NCI-H526 treated with DMSO at 0.1 percent for 48 hours (cell line): ENCODE measurements around the gene GNG12.

Experiments used
- DNase-seq: peaks from one replicate; lab custom pipeline; 2025; lab: John Stamatoyannopoulos, UW

Gene GNG12

DNA sequence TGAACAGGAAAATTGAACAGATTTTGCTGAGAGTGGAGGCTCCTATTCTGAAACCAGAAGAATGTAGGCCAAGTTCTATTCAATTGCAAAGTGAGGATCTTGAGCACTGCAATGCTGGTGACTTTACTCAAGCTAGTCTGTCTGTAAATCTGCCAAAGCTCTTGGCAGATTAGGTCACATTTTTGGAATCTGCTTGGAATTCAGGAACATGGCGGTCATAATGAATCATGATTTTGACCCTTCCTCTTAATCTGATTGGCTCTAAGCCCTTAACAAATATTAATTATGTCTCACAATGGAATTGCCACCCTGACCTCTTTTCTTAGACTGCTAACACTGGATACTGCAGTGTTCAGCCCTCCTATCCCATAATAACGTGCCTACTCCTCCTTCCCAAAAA, 7.2 kb upstream of the GNG12 start:
- no peak for DNase-seq

- DNase-seq = no peak
Measured at GRCh38 chr1:67839826-67840225, 6.6 kb upstream of the GNG12 start.

DNA sequence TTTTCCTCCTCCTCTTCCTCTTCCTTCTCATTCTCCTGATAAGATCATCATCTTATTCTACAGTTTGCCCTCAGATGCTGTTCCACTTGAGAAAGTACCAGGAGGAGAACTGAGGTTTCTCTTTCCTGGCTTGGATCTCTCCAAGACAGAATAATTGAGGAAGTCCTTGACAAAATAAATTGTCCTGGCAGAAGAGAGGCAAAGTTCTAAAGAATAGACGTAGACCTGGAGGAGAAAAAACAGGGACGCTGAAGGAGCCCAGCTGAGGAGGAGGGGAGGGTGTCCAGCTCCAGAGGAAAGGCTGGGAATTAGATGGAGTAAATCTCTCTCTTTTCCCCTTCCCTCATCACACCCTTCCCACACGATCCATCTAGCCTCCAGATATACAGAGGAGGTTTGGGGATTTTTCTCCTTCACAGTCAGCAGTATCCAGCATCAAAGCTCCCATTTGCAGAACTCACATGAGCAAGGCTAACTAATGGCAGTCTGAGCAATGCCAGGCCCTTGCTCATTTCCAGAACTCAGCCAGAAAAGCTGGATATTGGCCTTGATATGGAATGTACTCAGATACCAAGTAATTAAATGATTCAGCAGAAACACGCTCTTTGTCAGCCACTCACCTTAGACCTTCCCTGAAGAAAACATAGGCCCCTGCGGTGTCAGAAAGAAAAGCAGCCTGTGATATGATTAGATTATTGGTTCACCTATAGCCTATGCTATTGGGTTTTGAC, 5.1 kb upstream of the GNG12 start:
- DNase-seq = no peak

DNA sequence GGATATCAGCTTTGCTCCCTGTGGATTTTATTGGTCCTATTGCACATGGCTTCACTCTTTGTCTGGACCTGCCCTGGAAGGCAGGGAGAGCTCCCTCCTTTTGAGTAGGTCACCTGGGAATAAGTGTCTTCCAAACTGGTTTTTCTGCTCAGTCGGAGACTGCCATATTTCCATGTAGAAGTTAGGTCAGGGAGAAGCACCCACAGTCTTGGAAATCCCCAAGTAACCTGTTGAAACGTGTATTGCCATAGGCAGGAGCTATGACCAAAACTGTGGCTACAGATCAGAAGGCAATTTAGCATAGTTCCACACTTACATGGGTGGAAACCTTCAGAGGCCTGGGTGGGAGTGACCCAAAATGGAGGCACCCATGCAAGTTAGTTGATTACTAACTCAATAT, 3.5 kb upstream of the GNG12 start:
- DNase-seq = no peak

DNA sequence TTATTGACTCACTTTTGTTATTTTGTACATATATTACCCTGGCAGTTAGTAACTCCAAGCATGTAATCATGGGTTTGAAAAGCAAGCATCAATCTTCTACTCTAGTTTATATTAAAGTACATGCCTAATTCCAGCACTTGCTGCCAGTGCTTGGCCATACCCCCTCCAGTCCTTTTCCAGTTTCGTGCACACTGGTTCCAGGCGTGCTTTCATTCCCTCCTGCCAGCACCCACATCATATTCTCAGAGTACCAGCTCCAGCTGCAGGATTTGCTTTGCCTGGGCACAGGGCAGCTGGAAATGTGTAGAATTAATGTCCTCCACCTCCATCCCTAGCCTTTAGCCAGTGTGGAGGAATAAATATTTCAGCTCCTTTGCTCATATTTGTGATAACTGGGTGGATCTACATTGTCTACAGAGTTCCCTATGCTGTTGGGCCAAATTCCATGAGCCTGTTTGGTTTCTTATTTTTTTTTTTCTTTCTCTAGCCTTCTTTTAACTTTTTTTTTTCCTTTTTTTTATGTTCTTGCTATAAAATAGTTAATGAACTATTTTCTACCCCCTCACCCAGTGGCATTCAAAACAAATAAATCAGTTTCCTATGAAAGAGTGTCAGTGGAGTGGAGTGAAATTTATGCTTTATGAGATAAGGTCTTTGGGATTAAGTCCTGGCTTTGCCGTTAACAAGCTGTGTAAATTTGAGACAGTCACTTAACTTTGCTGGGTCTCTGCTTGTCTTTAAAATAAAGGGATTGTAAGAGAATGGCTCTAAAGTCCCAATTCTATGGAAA, 2.6 kb upstream of the GNG12 start:
- no peak for DNase-seq

GRCh38 chr1:67834246-67834877, 1.1 kb upstream of the GNG12 start:
- no peak for DNase-seq

DNA sequence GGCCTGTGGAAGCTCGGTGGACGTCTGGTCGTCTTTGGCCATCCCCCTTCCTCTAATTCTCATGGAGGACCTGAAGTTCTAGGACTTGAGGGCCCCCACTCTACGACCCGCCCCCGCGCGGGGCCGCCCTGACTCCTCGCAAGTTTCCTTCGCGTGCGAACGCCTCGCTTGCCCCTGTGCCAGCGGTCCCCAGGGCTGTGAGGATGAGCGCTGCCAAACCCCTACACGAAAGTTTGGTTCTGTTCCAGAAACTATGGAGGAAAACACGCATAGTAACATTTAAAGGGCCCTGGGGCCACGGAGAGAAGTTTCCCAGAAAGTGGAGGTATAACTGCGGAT, 304 bp upstream of the GNG12 start:
- no peak for DNase-seq

- DNase-seq = peak; percentile 15
Measured at GRCh38 chr1:67831850-67832513, 1.3 kb downstream of the GNG12 start.

DNA sequence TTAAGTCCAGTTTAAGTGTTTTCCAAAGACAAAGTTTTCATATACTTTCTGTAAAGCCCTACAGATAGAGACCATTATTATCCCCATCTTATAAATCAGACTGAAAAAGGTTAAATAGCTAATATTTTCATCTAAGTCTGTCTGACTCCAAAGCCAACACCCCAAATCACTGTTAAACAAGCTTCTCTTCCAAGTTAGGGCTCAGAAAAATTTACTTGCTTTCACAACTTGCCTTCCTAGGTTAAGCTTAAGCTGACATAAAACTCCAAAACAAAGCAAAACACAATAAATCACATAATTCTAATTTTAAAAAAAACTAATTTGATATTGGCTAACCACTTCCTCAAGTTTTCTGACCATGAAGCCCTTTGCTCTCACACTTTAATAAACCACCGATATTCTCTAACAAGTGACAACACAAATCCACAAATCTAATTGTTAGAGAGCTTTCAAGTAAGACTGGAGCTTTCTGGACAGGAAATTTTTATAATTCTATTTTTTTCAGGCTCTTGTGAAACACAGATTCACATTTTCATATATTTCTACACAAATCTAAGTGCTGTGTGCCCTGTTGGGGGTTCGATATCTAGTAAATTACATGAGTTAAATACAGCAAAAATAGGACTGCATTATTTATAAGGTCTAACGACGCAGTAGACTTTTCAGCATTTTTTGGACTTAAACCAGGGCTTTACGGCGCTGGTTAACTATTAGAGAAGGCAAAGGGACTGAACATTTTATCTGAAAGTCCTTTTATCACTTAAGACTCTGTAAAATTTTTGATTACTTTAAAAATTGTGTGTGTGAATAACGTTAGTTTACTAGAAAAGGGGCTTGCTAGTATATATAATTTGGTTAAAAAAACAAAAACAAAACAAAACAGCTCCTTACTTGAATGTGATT, 2.1 kb downstream of the GNG12 start:
- DNase-seq = no peak

- DNase-seq = no peak
Measured at GRCh38 chr1:67830226-67830625, 3.0 kb downstream of the GNG12 start.

- no peak for DNase-seq
Measured at GRCh38 chr1:67827688-67828087, 5.6 kb downstream of the GNG12 start.

GRCh38 chr1:67825591-67825990, 7.7 kb downstream of the GNG12 start:
- no peak for DNase-seq

DNA sequence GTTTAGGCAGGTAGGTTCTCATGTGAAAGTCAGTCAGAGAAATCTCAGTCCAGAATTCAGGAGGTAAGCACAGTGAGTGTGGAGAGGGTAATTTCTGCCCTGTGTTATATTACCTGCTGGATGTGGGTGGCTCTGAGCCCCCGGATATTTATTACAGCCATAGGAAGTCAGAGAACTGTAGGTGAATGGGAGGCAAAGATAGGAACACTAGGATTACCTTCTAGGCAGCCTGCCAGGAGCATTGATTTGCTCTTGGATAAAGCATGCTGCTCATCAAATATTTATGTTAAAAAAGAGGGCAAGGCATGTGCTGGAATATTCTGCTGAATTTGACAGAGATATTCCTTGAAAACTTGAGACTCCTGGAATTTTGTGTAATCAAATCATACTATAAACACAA, 8.5 kb downstream of the GNG12 start:
- no peak for DNase-seq

DNA sequence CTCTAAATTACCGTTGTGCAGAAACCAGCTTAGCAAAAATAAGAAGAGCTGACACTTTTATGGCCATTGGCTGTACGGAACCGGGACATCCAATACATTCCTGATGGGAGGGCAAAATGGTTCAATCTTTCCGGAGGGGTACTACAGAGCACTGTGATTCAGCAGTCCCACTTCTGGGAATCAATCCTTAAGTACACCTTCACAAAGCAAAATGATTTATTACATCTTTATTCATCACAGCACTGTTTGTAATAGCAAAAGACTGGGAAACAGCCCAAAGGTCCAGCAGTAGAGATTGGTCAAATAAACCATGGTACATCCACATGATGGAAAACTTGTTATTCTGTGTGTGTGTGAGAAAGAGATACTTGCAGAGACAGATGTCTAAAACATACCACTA, 9.7 kb downstream of the GNG12 start:
- DNase-seq = no peak

GRCh38 chr1:67821263-67821662, 12.0 kb downstream of the GNG12 start:
- no peak for DNase-seq

DNA sequence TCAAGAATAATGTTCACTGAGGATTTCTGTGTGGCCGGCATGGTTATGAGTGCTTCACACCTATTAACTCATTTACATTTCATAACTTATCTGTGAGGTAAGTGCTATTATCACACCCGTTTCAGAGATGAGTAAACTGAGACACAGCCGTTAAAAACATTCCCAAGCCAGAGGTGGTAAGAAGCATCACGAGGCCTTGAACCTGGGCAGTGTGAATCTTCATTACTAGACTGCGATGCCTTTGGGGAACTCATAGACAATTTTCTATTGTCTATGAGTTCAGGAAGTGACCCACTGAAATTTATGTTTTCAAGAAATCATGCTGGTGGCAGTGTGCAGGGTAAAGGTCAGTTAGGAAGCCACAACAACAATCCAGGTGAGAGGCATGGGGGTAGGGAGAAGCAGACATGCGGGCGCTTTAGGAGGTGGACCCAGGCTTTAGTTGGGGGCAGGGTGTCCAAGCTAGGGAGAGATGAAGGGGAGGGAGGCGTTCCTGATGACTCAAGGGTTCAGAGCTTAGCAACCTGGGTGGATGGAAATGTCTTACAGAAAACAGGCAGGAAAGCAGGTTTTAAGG, 14.5 kb downstream of the GNG12 start:
- DNase-seq = no peak

GRCh38 chr1:67818162-67818561, 15.1 kb downstream of the GNG12 start:
- no peak for DNase-seq

GRCh38 chr1:67817319-67817718, 15.9 kb downstream of the GNG12 start:
- DNase-seq = no peak

GRCh38 chr1:67816506-67816905, 16.8 kb downstream of the GNG12 start:
- DNase-seq = no peak

DNA sequence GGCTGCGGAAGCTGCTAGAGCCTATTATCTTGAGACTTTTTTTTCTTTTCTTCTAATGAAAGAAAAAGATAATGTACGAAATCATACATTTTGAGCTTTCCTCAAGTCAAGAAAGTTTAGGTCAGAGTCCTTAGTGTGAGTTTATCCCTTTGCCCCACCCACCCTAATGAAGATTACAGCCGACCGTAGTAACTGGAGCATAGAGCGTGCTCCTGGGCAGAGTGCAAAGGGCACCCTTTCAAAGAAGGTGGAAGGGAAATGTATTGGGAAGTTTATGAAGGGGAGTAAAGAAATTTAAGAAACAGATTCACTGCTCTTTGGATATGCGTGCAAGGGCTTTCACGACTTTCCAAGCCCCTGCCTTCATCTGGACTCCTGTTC, 17.2 kb downstream of the GNG12 start:
- DNase-seq = no peak

DNA sequence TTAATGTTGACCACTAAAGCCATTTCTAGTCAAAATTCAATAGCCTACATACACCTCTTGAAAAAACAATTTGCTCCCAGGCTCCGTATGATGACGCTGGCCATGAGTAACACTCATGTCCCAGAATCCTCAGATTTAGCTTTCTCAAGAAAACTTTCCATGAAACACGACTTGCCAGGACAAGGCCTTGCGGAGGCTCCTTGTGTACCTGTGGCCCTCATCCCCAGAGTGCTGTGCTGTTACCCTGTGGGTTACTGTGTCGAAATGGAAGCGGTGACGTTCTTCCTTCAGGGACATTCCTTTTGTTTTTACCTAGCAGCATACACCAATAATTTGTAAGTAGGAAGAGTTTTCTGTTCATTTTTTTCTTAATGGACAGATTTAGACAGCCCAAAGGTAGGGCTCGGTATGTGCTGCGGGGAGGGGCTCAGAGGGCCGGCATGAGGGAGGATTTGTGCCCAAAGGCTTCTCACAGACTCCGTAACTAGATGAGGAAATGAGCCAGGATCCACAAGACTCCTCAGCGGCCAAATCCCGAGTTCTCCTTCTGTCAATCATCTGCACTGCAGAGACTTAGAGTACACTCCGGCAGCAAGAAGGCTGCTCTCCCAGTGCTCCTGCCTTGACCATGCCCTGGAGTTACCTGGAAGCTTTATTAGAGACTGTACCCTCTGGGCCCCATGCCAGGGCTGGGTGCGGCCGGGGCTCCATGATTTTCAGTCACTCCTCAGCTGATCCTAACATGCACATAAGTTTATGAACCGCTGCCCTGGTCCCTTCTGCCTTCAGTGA, 17.8 kb downstream of the GNG12 start:
- DNase-seq = no peak
